ENCODE measurements around the gene P3R3URF.

The P3R3URF gene

DNA sequence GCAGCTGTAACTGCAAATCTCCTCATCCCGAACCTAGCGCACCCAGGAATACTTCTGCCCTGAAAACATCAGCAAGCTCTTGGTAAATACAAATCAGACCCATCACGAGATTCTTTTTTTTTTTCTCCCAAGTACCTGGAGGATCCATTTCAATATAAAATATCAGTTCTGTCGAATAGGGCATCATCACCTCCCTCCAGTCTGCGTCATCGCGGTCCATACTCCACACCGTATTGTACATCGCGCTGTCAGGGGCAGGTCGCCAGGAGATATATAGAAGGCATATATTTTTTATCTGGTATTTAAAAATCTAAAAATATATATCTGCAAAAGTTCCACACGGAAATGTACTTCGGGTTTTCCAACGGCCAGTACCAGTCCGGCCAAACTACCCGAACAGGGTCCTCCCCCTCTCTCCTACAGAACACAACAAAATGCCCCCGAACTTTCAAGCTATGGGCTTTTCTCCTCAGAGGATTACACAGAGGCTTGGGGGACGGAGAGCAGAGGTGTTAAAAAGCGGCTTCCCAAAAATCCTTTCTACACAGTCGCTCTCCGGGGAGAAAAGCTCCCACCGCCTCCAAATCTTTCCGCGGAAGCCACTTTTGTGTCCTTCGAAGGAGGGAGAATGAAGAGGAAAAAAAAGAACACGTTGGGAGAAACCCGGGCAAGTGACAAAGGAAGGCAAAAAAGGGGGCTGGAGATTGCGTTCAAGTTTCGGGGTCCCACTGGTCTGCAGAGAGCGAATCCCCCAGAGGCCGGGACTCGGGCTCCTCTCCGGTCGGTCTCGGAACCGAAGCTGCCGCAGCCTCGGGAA is 44.4 kb downstream of the P3R3URF start:
- H3K27me3 ChIP-seq (ENCODE audit: insufficient read depth, low read length), result no peaks in the 10 kb centered on the region
- peaks cover 34% of the 10 kb centered on the region for H3K4me1 ChIP-seq (ENCODE audit: control insufficient read depth, insufficient read depth, low read length, unreplicated experiment)
- H3K27ac ChIP-seq (ENCODE audit: low read depth, low read length), result peak overlapping the region; percentile 94
- peak overlapping the region; percentile 28 for H2AFZ ChIP-seq (ENCODE audit: low read length, unreplicated experiment)
- H3K4me3 ChIP-seq (ENCODE audit: low read depth, low read length), result peak overlapping the region; percentile 96
- H3K36me3 ChIP-seq (ENCODE audit: insufficient read depth, low read length), result no peaks in the 10 kb centered on the region
- H3K79me2 ChIP-seq (ENCODE audit: control insufficient read depth, insufficient read depth, low read length, unreplicated experiment), result peaks cover 30% of the 10 kb centered on the region

- H3K79me2 ChIP-seq (ENCODE audit: control insufficient read depth, insufficient read depth, low read length, unreplicated experiment), result peaks cover 30% of the 10 kb centered on the region
- H3K4me1 ChIP-seq (ENCODE audit: control insufficient read depth, insufficient read depth, low read length, unreplicated experiment), result peaks cover 34% of the 10 kb centered on the region
- peak overlapping the region; percentile 78 for H2AFZ ChIP-seq (ENCODE audit: low read length, unreplicated experiment)
- no peaks in the 10 kb centered on the region for H3K36me3 ChIP-seq (ENCODE audit: insufficient read depth, low read length)
- H3K27me3 ChIP-seq (ENCODE audit: insufficient read depth, low read length), result no peaks in the 10 kb centered on the region
- H3K27ac ChIP-seq (ENCODE audit: low read depth, low read length), result 0 out of 2 replicates have a peak overlapping the region, but pooled peaks have one; percentile 3
- H3K4me3 ChIP-seq (ENCODE audit: low read depth, low read length), result peak overlapping the region; percentile 96
Observed at GRCh38 chr1:46131093-46131492, 45.2 kb downstream of the P3R3URF start.

GRCh38 chr1:46130606-46131005 is 45.7 kb downstream of the P3R3URF start:
- no peaks in the 10 kb centered on the region for H3K27me3 ChIP-seq (ENCODE audit: insufficient read depth, low read length)
- peaks cover 30% of the 10 kb centered on the region for H3K79me2 ChIP-seq (ENCODE audit: control insufficient read depth, insufficient read depth, low read length, unreplicated experiment)
- H3K27ac ChIP-seq (ENCODE audit: low read depth, low read length), result 0 out of 2 replicates have a peak overlapping the region, but pooled peaks have one; percentile 3
- H3K4me3 ChIP-seq (ENCODE audit: low read depth, low read length), result peak overlapping the region; percentile 96
- no peaks in the 10 kb centered on the region for H3K36me3 ChIP-seq (ENCODE audit: insufficient read depth, low read length)
- H3K4me1 ChIP-seq (ENCODE audit: control insufficient read depth, insufficient read depth, low read length, unreplicated experiment), result peaks cover 34% of the 10 kb centered on the region
- H2AFZ ChIP-seq (ENCODE audit: low read length, unreplicated experiment), result peak overlapping the region; percentile 78

- Histone ChIP-seq H2AFZ (ENCODE audit: low read length, unreplicated experiment) (no peak overlapping the region), H3K36me3 (ENCODE audit: insufficient read depth, low read length) (no peaks in the 10 kb centered on the region), H3K4me3 (ENCODE audit: low read depth, low read length) (peak overlapping the region; percentile 96), H3K4me1 (ENCODE audit: control insufficient read depth, insufficient read depth, low read length, unreplicated experiment) (peaks cover 31% of the 10 kb centered on the region), H3K27ac (ENCODE audit: low read depth, low read length) (no peak overlapping the region), H3K79me2 (ENCODE audit: control insufficient read depth, insufficient read depth, low read length, unreplicated experiment) (peaks cover 30% of the 10 kb centered on the region), H3K27me3 (ENCODE audit: insufficient read depth, low read length) (no peaks in the 10 kb centered on the region)
Observed at GRCh38 chr1:46130121-46130520, 46.2 kb downstream of the P3R3URF start.

DNA sequence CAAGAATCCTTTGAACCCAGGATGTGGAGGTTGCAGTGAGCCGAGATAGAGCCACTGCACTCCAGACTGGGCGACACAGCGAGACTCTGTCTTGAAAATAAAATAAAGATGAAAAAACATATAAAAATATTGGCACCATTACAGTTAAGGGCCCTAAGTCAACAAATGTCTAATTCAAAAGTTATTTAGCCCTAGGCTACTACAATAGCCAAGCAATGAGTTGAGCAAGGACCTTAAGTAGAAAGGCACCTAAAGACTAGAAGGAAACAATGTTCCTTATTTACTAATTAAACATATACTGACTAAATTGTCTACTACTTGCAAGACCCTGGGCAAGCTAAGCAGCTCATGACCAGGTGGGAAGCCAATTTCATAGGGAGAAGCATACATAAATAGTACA is 47.9 kb downstream of the P3R3URF start:
- H3K36me3 ChIP-seq (ENCODE audit: insufficient read depth, low read length), result no peaks in the 10 kb centered on the region
- no peak overlapping the region for H3K27ac ChIP-seq (ENCODE audit: low read depth, low read length)
- H3K27me3 ChIP-seq (ENCODE audit: insufficient read depth, low read length), result no peaks in the 10 kb centered on the region
- no peak overlapping the region for H3K4me3 ChIP-seq (ENCODE audit: low read depth, low read length)
- no peak overlapping the region for H2AFZ ChIP-seq (ENCODE audit: low read length, unreplicated experiment)
- peaks cover 16% of the 10 kb centered on the region for H3K4me1 ChIP-seq (ENCODE audit: control insufficient read depth, insufficient read depth, low read length, unreplicated experiment)
- peaks cover 30% of the 10 kb centered on the region for H3K79me2 ChIP-seq (ENCODE audit: control insufficient read depth, insufficient read depth, low read length, unreplicated experiment)
